Activated CD4-positive, CD25-positive, alpha-beta regulatory T cell (primary cell): ENCODE measurements around the gene FKBP2.

ENCODE experiments used
- DNase-seq, 4 experiments: peaks; one replicate each; lab custom pipeline; 2025; lab: John Stamatoyannopoulos, UW

The FKBP2 gene

DNA sequence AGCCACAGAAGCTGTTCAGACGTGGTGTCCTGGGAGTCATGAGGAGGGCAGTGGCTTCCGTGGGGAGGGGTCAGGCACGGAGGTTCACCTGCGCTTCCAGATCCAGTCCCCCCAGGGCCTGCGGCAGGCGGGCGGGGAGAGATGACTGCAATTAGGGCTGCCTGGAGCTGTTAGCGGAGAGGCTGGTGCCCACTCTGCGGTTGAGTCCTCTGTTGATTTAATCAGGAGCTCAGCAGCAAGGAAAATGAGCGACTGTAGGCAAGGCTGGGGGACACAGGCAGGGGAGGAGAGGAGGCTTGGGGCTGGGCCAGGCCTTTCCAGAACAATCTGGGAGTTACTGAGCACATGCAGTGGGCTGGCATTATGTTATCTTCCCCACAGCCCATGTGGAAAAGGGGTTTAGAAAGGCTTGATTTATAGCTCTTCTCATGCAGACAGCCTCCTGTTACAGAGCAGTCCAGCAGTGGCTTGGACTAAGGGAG is 23.5 kb downstream of the FKBP2 start:
- no peak for DNase-seq

DNA sequence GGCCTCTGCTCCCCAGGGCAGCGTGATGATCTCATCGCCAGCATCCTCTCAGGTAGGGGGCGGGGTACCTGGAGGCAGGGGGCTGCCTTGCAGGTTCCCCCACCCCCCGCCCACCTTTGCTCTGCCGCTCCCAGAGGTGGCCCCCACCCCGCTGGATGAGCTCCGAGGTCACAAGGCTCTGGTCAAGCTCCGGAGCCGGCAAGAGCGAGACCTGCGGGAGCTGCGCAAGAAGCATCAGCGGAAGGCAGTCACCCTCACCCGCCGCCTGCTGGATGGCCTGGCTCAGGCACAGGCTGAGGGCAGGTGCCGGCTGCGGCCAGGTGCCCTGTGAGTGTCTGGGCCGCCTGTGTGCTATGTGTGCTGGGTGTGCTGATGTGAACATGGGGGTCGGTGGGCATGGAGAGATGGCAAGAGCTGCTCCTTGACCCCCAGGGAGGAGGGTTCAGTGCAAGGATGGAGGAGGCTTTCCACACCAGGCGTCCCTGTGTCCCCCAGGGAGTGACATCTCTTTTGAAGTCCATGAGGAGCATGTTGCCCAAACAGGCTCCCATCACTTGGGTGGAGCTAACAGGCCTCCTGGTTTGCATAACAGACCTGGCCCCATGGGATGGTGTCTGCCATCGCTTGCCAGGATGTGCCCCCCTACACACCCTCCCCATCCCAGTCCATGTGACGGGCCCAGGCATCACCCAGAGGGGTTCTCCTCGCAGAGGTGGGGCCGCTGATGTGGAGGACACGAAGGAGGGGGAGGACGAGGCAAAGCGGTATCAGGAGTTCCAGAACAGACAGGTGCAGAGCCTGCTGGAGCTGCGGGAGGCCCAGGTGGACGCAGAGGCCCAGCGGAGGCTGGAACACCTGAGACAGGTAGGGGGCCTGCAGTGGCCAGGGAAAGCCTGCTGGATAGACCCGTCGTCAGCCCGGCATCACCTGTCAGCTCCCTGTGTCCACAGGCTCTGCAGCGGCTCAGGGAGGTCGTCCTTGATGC is 24.6 kb downstream of the FKBP2 start:
- no peak for DNase-seq

DNA sequence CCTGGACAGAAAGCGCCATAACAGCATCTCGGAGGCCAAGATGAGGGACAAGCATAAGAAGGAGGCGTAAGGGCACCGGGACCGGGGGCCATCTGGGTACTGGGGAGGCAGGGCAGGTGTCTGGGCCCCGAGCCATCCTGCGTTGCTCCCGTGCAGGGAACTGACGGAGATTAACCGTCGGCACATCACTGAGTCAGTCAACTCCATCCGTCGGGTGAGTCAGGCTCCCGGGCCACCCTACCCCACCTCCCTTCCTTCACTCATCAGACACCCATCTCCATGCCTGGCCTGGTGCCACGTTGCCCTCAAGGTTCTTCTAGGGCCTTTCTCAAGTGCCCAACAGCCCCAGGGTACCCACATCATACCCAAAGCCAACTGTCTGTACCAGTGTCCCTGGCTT is 25.4 kb downstream of the FKBP2 start:
- no peak for DNase-seq

DNA sequence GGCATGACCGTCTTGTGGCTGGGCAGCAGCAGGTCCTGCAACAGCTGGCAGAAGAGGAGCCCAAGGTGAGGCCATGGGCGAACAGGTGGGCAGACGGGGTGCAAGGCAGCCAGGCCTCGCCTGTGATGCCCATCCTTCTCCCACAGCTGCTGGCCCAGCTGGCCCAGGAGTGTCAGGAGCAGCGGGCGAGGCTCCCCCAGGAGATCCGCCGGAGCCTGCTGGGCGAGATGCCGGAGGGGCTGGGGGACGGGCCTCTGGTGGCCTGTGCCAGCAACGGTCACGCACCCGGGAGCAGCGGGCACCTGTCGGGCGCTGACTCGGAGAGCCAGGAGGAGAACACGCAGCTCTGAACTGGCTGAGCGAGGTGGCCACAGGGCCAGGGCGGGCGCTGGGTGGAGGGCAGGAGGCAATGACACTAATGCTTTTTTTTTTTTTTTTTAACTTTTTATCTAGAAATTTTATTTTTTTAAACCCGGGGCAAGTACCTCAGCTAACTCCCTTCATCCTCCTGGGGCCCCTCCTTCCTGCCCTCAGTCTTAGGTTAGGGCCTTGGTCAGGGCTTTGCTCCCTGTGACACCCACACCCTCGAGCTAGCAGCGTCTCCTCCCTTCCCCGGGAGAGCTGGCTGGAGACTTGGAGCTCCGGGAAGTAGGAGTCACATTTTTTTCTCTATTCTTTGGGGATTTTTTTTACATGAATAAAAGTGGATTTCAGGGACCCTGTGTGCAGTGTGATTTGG is 26.5 kb downstream of the FKBP2 start:
- no peak for DNase-seq

DNA sequence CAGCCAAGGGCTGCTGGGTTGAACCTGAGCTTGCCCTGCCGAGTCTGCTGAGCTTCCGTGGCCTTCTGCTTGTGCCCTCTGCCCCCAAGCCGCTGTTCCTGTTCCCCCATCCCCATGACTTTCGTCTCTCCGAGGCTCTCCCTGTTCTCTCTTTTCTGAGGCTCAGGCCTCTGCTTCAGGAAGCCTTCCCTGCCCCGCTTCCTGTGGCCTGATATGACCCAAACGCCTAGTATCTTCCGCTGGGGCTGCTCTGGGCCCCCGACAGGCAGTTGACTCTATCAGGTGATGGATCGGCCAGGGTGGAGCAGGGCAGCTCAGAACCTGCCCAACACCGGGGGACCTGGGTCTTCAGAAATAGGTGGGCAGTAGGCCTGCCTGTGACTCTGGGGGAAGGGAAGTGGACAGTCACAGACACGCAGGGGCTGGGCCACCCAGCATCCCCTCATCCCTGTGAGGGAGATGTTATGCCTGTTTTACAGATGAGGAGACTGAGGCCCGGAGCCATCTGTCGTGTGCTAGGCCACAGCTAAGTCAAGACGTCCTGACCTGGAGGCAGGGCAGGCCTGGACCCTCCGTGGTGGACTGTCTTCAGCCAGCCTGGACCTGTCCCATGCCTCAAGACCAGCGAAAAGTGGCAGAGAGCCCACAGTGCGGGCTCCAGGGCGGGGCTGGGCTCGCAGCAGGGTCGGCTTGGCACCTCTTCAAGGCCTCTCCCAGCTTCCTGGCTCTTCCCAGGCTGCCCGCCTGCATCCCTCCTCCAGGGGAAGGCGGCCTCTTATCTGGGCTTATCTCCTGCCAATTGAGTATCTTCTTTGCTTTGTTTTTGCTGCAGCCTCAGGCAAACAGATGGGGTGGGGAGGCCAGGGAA is 27.4 kb downstream of the FKBP2 start:
- DNase-seq = no peak

DNA sequence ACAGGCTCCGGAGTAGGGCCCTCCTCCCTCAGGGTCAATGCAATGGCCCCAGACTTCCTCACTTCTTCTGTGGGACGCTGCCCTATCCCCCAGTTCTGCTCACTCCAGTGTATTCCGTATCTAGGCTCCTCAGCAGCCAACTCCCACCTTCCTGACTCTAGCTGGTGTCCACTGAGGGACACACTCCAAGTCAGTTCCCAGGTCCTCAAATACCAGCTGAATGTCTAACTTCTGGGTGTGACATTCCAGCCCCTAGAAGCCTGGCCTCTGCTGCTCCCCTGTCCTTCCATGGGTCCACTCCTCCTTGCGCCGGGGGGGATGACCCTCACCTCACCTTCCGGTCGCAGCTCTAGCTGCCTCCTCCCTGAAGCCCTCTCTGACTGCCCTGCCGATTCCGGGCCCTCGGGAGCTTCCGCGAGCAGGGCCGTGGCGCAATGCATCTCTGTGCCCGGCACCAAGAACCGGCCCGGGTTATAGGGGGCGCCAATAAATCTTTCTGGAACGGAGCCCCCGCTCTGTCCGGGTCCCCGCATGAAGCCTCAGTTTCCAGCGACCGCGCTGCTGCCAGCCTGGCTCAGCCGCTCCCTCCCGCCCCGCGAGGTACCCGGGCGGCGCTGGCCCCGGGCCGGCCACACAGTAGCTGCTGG is 28.1 kb downstream of the FKBP2 start:
- peak in 1 of 4 experiments; percentile 25 for DNase-seq

DNA sequence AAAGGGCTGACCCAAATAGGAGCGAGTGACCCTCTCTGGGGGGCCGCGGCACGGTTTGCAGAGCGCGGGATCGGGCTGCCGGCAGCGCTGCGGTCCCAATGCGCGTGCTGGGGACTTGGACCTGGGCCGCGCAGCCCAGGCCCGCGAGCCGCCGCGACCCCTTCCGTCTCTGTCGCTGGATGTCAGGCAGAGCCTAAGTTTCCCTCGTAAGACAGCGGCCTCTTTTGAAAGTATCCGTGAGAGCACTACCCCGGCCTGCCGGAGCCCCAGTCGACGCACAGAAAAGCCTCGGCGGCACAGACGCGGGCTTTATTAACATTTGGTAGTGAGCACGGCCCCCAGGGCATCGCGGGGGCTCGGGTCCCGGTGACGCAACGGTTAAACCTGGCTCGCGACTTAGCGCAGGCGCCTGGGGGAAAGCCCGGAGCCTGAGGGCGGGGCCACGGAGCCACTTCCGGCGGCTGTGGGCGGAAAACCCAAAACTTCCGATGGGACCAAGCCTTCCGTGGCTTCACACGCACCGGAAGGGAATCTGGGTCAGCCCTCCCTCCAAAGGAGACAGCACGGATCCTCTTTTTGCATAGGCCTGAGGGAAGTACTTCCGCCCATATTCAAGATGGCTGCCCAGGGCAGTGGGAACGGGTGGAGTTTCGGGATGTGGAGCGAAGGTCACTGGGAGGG is 28.8 kb downstream of the FKBP2 start:
- DNase-seq = peak; percentile 92 to 94 (median 93)

DNA sequence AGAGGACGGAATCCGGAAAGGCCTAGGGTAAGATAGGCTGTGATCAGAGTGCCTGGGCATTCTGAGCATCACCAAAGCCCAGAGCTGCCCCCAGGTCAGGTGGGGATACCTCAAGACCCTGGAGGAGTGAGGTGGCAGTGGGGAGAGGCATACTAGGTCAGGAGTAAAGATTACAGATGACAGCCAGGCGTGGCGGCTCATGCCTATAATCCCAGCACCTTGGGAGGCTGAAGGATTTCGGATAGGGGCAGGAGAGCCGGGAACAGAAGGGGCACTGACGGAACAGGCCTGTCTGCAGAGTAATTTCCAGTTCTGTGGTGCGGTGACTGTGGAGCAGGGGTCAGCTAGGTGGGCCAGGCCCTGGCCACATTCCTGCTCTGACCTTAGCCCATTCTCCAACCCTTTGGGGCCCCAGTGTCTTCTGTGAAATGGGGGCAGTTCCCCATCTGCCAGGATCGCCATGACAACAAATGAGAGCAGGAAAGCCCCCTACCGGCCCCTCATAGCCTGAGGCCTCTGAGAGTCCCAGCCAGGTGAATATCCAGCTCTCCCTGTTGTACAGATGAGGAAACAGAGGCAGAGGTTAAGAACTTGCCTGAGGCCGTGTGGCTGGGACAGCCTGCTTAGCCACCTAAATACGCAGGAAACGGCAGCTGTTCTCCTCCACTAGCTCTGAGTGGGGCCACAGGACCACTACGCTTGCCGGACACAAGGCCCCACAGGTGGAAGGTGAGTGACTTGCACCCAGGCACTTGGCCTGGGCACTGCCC is 34.3 kb downstream of the FKBP2 start:
- no peak for DNase-seq

DNA sequence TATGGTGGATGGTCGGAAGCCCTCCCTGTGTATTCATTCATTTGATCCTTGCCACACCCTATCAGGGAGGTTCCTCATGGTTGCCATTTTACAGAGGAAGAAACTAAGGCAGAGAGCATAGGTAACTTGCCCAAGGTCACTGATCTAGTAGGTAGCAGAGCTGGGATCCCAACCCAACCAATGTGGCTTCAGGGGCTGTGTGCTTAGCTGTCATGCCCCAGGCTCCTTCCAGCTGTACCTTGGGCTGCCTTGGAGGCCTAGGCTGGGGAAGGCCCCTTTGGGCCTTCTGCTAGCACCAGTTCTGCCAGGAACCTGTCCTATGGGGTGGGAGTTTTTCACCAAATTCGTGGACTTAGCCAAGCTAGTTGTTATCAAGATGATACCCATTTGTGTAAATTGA is 34.9 kb downstream of the FKBP2 start:
- no peak for DNase-seq

DNA sequence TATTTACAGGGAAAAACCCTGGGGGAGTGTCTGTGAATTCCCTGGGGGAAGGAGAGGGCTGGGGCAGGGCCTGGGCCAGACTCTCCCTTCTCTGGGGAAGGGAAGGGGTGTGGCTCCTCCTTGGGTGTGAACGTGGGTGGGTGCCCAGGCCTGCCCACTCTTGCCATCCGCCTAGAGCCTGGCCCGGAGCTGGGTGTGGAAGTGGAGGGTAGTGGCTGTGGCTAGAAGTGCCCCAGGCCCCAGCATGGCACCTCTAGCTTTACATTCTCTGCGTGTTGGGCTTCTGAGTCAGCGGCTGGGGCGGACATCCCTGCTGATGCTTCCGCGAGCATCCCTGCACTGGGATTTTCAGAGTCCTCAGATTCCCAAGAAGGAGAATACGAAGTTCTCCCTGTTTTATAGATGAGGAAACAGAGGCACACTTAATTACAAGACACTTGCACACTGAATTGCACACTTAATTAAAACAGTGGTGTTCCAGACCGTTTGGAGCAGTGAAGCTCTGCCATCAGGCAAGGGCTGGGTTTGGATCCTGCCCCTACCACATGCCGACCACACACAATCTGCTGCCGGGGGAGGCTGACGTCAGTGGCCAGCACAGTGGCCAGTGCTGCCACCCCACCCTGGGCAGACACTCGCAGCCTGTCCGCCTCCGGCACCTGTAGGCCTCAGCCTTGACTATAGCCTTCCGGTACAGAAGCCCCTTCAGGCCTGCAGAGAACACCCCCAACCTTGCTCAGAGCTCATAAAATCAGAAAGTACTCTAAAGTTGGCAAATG is 35.9 kb downstream of the FKBP2 start:
- no peak for DNase-seq

DNA sequence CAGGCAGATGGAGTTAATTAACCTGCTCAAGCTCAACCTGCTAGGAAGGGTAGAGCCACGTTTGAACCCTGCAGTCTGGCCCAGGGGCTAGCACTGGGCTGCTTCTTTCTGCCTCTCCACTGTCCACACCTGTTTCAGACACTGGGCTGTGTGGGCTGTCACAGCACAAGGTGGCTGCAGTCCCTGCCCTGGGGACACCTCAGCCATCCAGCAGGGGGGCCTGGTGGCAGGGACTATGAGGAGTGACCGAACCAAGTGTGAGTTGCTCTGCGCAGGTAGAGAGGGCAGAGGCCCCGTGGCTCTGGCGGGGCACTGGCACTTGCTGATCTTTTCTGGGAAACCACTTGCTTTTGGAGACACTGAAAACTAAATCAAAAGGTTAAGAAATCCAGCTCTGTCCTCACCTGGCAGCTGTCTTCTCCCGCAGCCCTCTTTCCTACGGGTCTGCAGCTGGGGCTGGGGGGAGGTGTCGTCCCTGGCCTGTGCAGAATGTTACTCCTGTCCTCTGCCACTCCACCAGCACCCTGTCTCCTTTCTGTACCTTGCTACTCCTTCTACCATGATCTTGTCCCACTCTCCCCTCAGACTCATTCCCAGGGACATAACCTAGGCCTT is 37.8 kb downstream of the FKBP2 start:
- DNase-seq = no peak

DNA sequence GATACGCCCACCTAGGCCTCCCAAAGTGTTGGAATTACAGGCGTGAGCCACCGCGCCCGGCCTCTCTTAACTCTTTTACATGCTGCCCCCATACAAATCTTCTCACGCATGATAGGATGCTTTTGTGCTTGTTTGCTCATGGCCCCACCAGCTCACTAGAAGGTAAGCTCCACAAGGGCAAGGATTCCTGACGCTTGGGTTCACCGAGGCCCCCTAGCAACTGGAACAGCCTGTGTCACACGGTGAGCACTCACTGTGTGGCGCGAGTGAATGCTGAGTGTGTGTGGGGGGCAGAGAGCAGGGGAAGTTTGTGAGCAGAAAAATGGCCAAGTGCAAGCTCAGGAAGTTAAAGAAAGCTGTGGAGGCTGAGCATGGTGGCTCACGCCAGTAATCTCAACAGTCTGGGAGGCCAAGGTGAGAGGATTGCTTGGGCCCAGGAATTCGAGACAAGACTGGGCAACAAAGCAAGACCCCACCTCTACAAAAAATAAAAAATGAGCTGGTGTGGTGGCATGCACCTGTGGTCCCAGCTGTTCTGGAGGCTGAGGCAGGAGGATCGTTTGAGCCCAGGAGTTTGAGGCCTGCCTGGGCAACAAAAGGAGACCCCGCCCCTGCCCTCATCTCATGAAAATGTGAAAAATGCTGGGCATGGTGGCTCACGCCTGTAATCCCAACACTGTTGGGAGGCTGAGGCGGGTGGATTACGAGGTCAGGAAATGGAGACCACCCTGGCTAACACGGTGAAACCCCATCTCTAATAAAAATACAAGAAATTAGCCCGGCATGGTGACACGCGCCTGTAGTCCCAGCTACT is 41.3 kb downstream of the FKBP2 start:
- no peak for DNase-seq

DNA sequence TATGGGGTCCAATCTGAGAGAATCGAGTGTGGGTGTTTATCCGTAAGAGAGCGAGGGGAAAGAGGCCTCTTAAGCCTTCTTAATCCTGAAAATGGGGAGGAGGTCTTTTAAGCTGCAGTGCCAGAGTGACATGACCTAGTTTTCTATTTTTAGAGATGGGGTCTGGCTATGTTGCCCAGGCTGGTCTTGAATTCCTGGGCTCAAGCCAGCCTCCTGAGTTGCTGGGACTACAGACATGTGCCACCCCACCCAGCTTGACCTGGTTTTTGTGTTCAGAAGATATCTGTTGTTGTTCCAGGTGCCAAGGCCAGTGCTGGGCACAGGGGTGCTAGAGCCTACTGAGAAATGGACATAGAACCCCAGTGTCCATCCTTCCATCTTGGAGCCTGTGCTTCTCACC is 42.2 kb downstream of the FKBP2 start:
- DNase-seq = no peak

DNA sequence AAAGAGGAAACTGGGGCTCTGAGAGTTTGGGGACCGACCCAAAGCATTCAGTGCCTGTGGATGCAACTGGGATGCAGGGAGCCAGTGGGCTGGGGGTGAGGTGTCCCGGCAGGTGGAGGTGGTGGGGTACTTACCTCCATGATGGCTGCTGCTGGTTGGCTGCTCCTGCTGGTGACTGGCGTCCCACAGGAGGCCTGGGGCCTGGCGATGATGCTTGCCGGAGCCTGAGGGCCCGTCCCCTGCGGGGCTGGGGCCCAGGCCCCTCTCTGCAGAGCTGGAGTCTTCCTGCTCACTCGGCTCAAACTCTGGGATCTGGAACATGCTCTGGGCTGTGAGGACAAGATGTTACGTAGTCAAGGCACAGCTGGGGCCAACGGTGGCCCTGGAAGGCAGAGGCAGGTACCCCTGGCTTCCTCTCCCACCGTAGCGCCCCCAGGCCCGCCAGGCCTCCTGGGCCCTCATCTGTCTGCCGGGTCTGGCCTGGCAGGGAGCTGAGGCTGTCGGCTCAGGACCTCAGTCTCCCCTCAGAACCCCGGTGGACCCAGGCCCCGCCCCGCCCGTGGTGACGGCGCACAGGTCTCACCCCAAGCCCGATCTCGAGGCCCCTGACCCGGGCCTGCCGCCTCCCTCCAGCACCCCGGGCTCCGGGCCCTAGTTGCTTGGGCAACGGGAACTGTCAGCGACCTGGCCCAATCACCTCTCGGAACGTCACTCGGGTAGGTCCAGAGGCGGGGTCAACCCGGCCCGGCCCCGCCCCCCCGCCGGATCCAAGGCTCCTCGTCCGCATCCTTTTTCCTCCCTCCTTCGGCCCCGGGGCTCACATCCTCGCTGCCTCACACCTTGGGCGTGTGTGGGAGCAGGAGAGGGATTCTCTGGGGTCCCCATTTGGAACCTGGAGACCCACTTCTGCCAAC is 43.4 kb downstream of the FKBP2 start, which contains the start of gene BAD:
BAD (minus strand) TSS at position 618 of the 914 bp plus-strand sequence; CDS start at position 321, 297 bp downstream.
- peak; percentile 82 to 86 (median 84) for DNase-seq

DNA sequence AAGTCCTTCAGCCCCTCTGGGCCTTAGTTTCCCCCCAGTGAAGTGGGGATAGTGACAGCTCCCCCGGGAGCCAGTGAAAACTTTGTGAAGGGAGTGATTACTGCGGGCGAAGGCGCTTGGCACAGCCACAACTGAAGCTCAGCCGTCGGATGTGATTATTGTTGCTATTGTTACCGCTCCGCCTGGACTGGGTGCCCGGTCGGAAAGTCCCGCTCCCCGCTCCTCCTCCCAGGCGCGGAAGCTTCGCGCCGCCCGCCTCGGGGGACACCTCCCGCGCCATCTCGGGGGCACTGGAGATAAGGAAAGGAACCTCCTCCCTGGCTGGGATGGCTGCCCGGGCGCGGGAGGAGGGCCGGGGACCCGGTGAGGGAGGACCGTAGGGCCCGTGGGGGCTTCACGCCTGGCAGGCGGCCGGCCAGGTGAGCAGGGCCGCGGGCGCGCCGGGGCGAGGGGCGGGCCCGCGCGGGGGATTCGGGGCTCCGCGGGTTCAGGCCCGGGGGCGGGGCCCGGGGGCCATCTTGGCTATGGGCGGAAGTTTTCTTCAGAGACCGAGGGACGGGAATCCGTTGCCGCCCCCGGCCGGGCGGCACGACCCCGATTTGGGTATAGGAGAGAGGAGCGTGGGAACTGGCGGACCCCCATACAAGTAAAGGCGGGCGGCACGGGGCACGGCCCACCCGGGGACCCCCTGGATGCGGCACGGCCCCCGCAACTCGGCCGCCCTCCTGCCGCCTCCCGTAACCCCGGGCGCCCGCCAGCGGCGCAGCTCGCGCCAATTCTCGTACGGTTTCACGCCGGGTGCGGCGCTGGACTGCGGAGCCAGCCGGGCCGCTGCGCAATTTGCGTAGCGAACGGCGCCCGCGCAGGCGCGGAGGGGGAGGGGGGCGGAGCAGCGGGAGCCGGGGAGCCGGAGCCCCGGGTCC is 44.3 kb downstream of the FKBP2 start, which contains the start of gene GPR137:
GPR137 (plus strand) TSS at position 887 of the 923 bp plus-strand sequence. CDS start 677 bp downstream, outside the sequence.
- peak; percentile 86 to 87 (median 86) for DNase-seq
